ENCODE results near the gene LPGAT1. TPM values are rescaled to one million over a fixed set of nuclear protein-coding genes. Genes with fewer than 3 reads are reported as not detected.
A peak's percentile ranks its signal among the peaks of the same experiment; 100 is the strongest.

LPGAT1 gene
- total RNA-seq, 2 donors from 2014 or later: 15.4 to 18.7 TPM

- Mint-ChIP-seq H3K27ac (peak overlapping the region; percentile 42), H3K4me3 (peak overlapping the region; percentile 89), H3K9me3 (no peaks in the 10 kb centered on the region), H3K27me3 (no peaks in the 10 kb centered on the region), H3K36me3 (ENCODE audit: low read depth) (peaks cover 8% of the 10 kb centered on the region), H3K4me1 (peaks cover 42% of the 10 kb centered on the region)
- ATAC-seq (replicated peaks): peak; percentile 53
Observed at GRCh38 chr1:211833174-211833820, 2.7 kb upstream of the LPGAT1 start.

GRCh38 chr1:211832661-211833060 lies 2.1 kb upstream of the LPGAT1 start:
- no peaks in the 10 kb centered on the region for H3K9me3 Mint-ChIP-seq
- ATAC-seq (replicated peaks): peak; percentile 20
- peaks cover 8% of the 10 kb centered on the region for H3K36me3 Mint-ChIP-seq (ENCODE audit: low read depth)
- peak overlapping the region; percentile 89 for H3K4me3 Mint-ChIP-seq
- H3K27me3 Mint-ChIP-seq: no peaks in the 10 kb centered on the region
- H3K4me1 Mint-ChIP-seq: peaks cover 42% of the 10 kb centered on the region
- peak overlapping the region; percentile 42 for H3K27ac Mint-ChIP-seq

GRCh38 chr1:211831558-211832323 lies 1.2 kb upstream of the LPGAT1 start:
- H3K4me3 Mint-ChIP-seq: peak overlapping the region; percentile 89
- peaks cover 14% of the 10 kb centered on the region for H3K36me3 Mint-ChIP-seq (ENCODE audit: low read depth)
- no peak for ATAC-seq (replicated peaks)
- H3K4me1 Mint-ChIP-seq: peaks cover 48% of the 10 kb centered on the region
- H3K27me3 Mint-ChIP-seq: no peaks in the 10 kb centered on the region
- no peaks in the 10 kb centered on the region for H3K9me3 Mint-ChIP-seq
- H3K27ac Mint-ChIP-seq: peak overlapping the region; percentile 93

GRCh38 chr1:211830055-211830327 lies 572 bp downstream of the LPGAT1 start:
- Mint-ChIP-seq H3K36me3 (ENCODE audit: low read depth) (peaks cover 21% of the 10 kb centered on the region), H3K27me3 (no peaks in the 10 kb centered on the region), H3K4me1 (peaks cover 48% of the 10 kb centered on the region), H3K9me3 (no peaks in the 10 kb centered on the region), H3K27ac (peak overlapping the region; percentile 85), H3K4me3 (peak overlapping the region; percentile 81)
- ATAC-seq (replicated peaks): peak; percentile 5

GRCh38 chr1:211829343-211830054 lies 1.1 kb downstream of the LPGAT1 start:
- H3K36me3 Mint-ChIP-seq (ENCODE audit: low read depth): peaks cover 21% of the 10 kb centered on the region
- peak overlapping the region; percentile 85 for H3K27ac Mint-ChIP-seq
- H3K9me3 Mint-ChIP-seq: no peaks in the 10 kb centered on the region
- peak overlapping the region; percentile 81 for H3K4me3 Mint-ChIP-seq
- peaks cover 45% of the 10 kb centered on the region for H3K4me1 Mint-ChIP-seq
- ATAC-seq (replicated peaks): no peak
- no peaks in the 10 kb centered on the region for H3K27me3 Mint-ChIP-seq

- H3K9me3 Mint-ChIP-seq: no peaks in the 10 kb centered on the region
- H3K27me3 Mint-ChIP-seq: no peaks in the 10 kb centered on the region
- H3K4me1 Mint-ChIP-seq: peaks cover 41% of the 10 kb centered on the region
- H3K36me3 Mint-ChIP-seq (ENCODE audit: low read depth): peaks cover 21% of the 10 kb centered on the region
- no peak for ATAC-seq (replicated peaks)
- H3K27ac Mint-ChIP-seq: peak overlapping the region; percentile 85
- H3K4me3 Mint-ChIP-seq: peak overlapping the region; percentile 81
Observed at GRCh38 chr1:211828584-211829342, 1.8 kb downstream of the LPGAT1 start.

- Mint-ChIP-seq H3K4me1 (peaks cover 28% of the 10 kb centered on the region), H3K9me3 (no peaks in the 10 kb centered on the region), H3K36me3 (ENCODE audit: low read depth) (peaks cover 29% of the 10 kb centered on the region), H3K27me3 (no peaks in the 10 kb centered on the region), H3K4me3 (peak overlapping the region; percentile 39), H3K27ac (no peak overlapping the region)
- no peak for ATAC-seq (replicated peaks)
Observed at GRCh38 chr1:211827051-211827450, 3.5 kb downstream of the LPGAT1 start.

GRCh38 chr1:211825980-211826379 lies 4.6 kb downstream of the LPGAT1 start:
- Mint-ChIP-seq H3K27me3 (no peaks in the 10 kb centered on the region), H3K4me1 (peaks cover 19% of the 10 kb centered on the region), H3K4me3 (no peak overlapping the region), H3K36me3 (ENCODE audit: low read depth) (peaks cover 36% of the 10 kb centered on the region), H3K9me3 (no peaks in the 10 kb centered on the region), H3K27ac (no peak overlapping the region)
- no peak for ATAC-seq (replicated peaks)

GRCh38 chr1:211822677-211823407 lies 7.7 kb downstream of the LPGAT1 start:
- no peak overlapping the region for H3K27ac Mint-ChIP-seq
- peaks cover 53% of the 10 kb centered on the region for H3K36me3 Mint-ChIP-seq (ENCODE audit: low read depth)
- H3K4me3 Mint-ChIP-seq: no peak overlapping the region
- no peaks in the 10 kb centered on the region for H3K9me3 Mint-ChIP-seq
- ATAC-seq (replicated peaks): no peak
- no peaks in the 10 kb centered on the region for H3K27me3 Mint-ChIP-seq
- peaks cover 12% of the 10 kb centered on the region for H3K4me1 Mint-ChIP-seq

GRCh38 chr1:211816586-211816985 lies 14.0 kb downstream of the LPGAT1 start:
- no peak overlapping the region for H3K27ac Mint-ChIP-seq
- no peak overlapping the region for H3K4me3 Mint-ChIP-seq
- ATAC-seq (replicated peaks): no peak
- peaks cover 6% of the 10 kb centered on the region for H3K4me1 Mint-ChIP-seq
- no peaks in the 10 kb centered on the region for H3K27me3 Mint-ChIP-seq
- no peaks in the 10 kb centered on the region for H3K9me3 Mint-ChIP-seq
- peaks cover 41% of the 10 kb centered on the region for H3K36me3 Mint-ChIP-seq (ENCODE audit: low read depth)

GRCh38 chr1:211814313-211814712 lies 16.2 kb downstream of the LPGAT1 start:
- Mint-ChIP-seq H3K27ac (no peak overlapping the region), H3K36me3 (ENCODE audit: low read depth) (peaks cover 41% of the 10 kb centered on the region), H3K4me1 (peaks cover 8% of the 10 kb centered on the region), H3K27me3 (no peaks in the 10 kb centered on the region), H3K4me3 (no peak overlapping the region), H3K9me3 (no peaks in the 10 kb centered on the region)
- no peak for ATAC-seq (replicated peaks)

GRCh38 chr1:211813590-211813989 lies 17.0 kb downstream of the LPGAT1 start:
- Mint-ChIP-seq H3K27ac (no peak overlapping the region), H3K36me3 (ENCODE audit: low read depth) (peaks cover 43% of the 10 kb centered on the region), H3K4me1 (peaks cover 8% of the 10 kb centered on the region), H3K4me3 (no peak overlapping the region), H3K27me3 (no peaks in the 10 kb centered on the region), H3K9me3 (no peaks in the 10 kb centered on the region)
- ATAC-seq (replicated peaks): no peak

GRCh38 chr1:211812584-211812983 lies 18.0 kb downstream of the LPGAT1 start:
- H3K4me3 Mint-ChIP-seq: no peak overlapping the region
- no peaks in the 10 kb centered on the region for H3K9me3 Mint-ChIP-seq
- H3K27me3 Mint-ChIP-seq: no peaks in the 10 kb centered on the region

GRCh38 chr1:211811848-211812247 lies 18.7 kb downstream of the LPGAT1 start:
- Mint-ChIP-seq H3K27ac (no peak overlapping the region), H3K4me3 (no peak overlapping the region), H3K36me3 (ENCODE audit: low read depth) (peaks cover 54% of the 10 kb centered on the region), H3K4me1 (peaks cover 8% of the 10 kb centered on the region), H3K27me3 (no peaks in the 10 kb centered on the region), H3K9me3 (no peaks in the 10 kb centered on the region)
- ATAC-seq (replicated peaks): no peak

More at GRCh38 chr1:211812584-211812983, 18.0 kb downstream of the LPGAT1 start:
- Mint-ChIP-seq H3K36me3 (ENCODE audit: low read depth) (peaks cover 47% of the 10 kb centered on the region), H3K27ac (no peak overlapping the region), H3K4me1 (peaks cover 8% of the 10 kb centered on the region)
- ATAC-seq (replicated peaks): no peak

Data from activated T-helper 17 cell treated with anti-CD3 and anti-CD28 coated beads, Interleukin-2, amount 50 U/mL, for 72 hours (primary cell).